GM21381 (cell line): ENCODE measurements around the gene PHPT1.
"Not testable (repeated sequence)": the region's sequence is repeated elsewhere in the genome, so short reads cannot be mapped to it uniquely, and the experiment has no call there.

Experiments used
- ATAC-seq: cut with Tn5 transposase; IDR thresholded peaks from one replicate; pipeline ENCODE4 v1.9.1; 2021; ENCODE audit warnings: mild to moderate bottlenecking, moderate library complexity; ENCODE audit not compliant: unreplicated experiment

Gene PHPT1

DNA sequence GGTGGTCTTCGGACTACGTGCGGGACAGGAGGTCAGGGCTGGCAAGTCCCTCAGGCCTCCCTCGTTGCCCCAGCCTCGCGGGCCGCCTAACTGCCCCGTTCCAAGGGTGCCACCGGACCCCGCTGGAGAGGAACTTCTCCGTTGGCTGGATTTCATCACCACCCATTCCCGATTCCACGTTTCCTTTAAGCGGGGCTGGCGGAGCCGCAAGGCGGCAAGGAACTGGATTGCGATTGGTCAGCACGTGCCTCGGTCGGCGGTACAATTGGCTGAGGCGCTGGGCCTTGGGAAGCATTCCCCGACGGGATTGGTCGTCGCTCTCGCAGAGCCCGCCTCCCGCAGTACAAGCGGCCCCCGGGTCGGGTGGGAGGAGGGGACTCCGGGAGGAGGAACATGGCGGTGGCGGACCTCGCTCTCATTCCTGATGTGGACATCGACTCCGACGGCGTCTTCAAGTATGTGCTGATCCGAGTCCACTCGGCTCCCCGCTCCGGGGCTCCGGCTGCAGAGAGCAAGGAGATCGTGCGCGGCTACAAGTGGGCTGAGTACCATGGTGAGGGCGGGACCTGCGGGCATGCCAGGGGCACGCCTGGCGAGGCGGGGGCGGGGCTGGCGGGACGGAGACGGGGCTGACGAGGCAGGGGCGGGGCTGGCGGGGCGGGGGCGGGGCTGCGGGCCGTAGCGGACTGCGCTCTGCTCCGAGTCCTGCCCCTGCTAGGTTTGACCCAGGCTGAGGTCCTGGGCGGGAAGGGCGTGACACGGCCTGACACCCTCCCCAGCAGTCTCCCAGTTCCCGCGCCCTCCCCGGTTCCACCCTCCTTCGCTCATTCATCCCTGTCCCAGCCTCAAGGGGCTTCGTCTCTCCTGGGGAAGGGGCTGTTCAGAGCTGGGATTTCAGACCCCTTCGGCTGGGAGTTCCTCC, at the start of gene PHPT1:
Gene PHPT1 (plus strand): TSS at position 372 of the 922 bp plus-strand sequence. CDS start 22 bp downstream, at position 394.
- peak; percentile 75 for ATAC-seq

DNA sequence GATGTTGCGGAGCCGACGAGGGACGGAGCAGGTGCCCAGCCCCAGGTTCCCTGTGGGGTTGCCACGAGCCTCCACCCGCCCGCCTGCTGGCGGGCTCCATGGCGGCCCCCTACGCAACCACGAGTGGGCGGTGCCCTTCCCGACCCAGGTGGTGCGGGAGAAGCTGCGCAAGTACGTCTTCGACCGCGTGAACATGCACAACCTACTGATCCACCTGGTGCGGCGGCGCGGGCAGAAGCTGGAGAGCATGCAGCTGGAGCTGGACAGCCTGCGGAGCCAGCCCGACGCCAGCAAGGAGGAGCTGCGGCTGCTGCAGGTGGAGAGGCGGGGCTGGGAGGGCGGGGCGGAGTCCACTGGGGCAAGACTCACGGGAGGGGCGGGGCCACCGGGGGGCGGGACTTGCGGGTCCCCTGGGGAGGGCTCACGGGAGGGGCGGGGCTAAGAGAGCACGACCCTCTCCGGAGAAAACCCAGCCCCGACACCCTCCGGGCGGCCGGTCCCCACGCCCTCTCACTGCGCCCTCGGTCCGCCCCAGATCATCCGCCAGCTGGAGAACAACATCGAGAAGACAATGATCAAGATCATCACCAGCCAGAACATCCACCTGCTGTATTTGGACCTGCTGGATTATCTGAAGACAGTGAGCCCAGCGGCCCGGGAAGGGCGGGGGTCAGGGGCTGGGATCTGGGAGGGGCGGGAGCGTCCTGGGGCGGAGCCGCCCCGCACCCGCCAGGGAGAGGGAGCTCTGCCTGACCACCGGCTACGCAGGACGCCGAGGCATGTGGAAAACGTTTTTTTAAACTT, 49.2 kb upstream of the PHPT1 start:
- ATAC-seq: peak; percentile 48

- ATAC-seq: no peak
Measured at GRCh38 chr9:136802321-136802720, 46.9 kb upstream of the PHPT1 start.

GRCh38 chr9:136803009-136803550, 46.1 kb upstream of the PHPT1 start:
- ATAC-seq: not testable (repeated sequence)

DNA sequence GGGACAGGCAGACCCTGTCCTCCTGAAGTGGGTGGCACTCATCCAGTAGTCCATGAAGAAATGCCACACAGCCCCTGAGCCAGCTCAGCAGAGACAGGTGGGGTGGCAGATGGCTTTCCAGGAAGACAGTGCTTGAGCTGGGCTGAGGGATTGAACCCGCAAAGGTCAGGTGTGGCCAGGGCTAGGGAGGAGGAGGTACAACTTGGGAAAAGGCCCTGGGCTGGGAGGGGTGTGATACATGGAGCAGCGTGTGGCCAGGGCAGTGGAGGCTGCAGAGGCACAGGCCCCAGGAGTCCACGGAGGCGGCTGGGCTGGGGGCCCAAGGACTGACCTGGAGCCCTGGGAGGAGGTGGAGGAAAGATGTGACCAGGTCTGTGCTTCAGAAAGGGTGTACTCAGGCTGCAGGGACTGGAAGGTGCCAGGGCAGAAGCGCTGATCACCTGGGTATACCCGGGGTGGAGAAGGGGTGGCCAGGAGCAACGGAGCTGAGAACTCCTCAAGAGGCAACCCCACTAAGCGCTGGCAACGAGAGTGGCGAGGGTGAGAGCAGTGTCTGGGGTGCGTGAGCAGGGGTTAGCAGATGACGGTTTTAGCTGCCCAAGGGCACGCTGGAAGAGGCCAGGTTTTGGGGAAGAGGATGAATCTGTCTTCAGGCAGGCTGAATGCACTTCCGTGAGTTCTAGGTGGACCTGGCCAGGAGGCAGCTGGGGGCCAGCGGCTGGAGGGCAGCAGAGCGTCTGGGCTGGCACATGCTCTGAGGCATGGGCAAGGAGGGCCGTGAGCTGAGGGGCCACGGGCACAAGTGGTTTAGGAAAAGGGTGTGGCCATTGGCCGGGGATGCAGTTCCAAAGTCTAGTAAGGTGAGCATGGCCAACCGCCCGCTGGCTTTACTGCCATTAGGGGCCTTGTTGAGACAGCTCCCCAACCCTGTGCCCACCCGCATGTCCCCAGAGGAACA, 45.4 kb upstream of the PHPT1 start:
- no peak for ATAC-seq

- ATAC-seq: no peak
Measured at GRCh38 chr9:136804509-136805206, 44.6 kb upstream of the PHPT1 start.

DNA sequence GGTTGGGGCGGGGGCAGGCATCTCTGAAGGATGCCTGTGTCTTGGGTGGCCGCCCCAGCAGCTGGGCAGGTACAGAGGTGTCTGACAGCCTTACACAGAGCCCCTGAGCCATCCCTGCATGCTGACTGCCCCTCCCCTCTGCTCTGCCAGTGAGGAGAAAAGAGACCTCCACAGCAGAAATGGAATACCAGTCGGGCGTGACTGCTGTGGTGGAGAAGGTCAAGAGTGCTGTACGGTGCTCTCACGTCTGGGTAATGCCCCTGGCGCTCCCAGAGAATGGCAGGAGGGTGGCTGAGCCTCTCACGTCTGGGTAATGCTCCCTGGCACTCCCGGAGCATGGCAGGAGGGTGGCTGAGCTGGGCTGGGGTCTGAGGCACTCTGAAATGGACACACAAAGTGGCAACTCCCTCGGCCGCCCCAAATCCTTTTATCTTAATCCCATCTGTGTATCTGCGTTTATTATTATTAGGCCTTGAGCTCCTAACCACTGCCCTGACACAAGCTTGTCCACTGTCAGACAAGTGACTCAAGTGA, 43.9 kb upstream of the PHPT1 start:
- no peak for ATAC-seq

DNA sequence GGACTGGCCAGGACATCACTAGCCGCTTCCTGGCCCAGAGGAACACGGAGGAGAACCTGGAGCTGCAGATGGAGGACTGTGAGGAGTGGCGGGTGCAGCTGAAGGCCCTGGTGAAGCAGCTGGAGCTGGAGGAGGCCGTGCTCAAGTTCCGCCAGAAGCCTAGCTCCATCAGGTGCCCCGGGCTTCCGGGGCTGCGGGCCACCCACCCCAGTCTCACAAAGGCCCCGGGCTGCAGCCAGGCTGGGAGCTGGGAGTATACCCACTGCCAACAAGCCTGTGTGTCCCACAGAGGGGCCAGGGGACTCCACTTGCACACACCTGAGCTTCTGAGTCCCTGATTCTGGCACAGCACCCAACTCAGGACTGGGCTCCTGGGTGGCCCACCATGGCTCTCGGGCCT, 43.1 kb upstream of the PHPT1 start:
- no peak for ATAC-seq

DNA sequence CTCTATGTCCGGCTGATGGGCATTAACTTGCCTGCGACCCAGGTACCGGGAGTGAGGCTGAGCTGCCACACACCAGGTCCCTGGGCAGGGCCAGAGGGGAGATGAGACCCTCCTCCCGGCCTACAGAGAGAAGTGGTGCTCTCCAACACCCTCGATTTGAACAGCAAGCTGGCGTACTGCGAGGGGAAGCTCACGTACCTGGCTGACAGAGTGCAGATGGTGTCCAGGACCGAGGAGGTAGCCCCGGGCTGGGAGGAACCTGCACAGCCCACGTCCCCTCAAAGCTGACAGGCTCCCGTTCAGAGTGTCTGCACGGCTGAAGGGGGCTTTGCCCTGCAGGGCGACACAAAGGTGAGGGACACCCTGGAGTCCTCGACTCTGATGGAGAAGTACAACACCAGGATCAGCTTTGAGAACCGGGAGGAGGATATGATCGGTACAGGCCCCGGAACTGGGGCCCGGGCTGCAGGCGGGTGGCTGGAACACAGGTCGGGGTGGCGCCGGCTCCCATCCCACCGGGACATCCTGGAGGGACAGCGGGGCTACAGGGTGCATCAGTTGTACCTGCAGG, 42.5 kb upstream of the PHPT1 start:
- no peak for ATAC-seq

GRCh38 chr9:136807281-136808074, 41.7 kb upstream of the PHPT1 start, which contains the start of gene RABL6:
Gene RABL6 (plus strand): TSS chr9:136807948. CDS start chr9:136808197, 249 bp downstream.
- peak; percentile 69 for ATAC-seq

GRCh38 chr9:136808075-136808805, 41.0 kb upstream of the PHPT1 start:
- peak; percentile 32 for ATAC-seq

- no peak for ATAC-seq
Measured at GRCh38 chr9:136808806-136809158, 40.4 kb upstream of the PHPT1 start.

DNA sequence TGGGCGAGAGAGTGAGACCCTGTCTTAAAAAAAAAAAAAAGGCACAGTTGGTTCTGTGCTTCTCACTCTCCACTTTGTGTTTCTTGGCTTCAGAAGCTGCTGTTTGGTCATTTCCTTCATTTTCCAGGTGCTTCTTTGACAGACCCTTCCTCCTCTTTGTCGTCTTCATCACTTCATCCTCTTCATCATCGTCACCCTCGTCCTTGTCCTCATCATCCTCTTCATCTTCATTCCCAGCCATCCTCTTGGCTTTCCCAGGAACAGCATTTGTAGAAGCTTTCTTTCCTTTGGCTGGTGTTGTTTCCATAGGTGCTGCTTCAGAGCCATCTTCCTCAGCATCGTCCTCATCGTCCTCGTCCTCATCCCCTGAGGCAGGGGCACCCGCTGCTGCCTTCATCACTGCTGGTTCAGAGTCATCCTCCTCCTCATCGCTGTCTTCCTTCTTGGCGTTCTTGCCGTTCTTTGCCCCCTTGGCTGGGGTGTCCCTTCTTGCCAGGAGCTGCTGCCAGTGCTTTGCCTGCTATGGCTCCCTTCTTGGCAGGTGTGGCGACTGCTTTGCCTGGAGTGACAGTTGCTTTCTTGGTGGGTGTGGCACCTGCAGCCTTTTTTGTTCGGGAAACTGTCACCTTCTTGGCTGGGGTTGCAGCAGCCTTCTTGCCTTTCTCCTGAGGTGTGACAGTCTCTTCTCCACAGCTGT, 34.3 kb upstream of the PHPT1 start:
- ATAC-seq: no peak

GRCh38 chr9:136815422-136815782, 33.8 kb upstream of the PHPT1 start:
- ATAC-seq: no peak

DNA sequence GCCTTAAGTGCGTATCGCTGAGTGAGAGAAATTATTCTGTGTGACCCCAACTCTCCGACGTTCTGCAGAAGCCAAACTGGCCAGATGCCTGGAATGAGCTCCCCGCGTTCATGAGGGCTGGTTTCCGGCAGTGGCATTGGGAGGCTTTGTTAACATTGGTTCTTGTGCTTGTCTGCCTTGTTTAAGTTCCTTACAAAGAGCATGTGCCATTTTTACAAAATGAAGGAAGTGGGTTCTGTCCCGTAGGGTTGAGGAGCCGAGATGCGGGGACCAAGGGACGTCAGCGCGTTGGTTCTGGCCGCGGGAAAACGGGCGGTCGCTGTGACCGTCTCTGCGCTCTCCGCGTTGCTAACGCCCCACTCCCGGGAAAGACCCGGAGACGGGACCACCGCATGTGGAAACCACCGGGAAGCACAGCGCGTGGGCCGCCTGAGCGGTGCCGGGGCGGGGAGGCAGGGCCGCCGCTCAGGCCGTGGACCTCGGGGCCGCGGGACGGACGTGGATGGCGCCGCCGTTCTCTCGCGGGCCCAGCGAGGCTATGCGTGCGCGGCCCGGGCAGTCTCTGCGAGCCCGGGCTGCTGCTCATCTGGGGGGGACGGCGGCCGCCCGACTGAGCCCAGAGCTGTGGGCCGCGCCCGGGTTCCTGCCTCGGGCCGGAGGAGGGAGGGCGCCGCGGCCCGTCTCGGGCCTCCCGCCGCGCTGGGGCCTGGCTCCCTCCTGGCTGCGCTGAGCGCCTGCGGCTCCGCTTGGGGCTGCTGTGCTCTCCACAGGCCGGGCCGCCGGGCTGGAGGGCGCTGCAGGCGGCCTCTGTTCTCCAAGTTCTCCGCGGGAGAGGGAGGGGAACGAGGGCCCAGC, 28.0 kb upstream of the PHPT1 start:
- no peak for ATAC-seq

GRCh38 chr9:136821826-136822544, 27.2 kb upstream of the PHPT1 start:
- ATAC-seq: no peak
